ENCODE measurements around the gene DCST1.

GRCh38 chr1:155013632-155014031 is 20.0 kb upstream of the DCST1 start:
- TF ChIP-seq ZKSCAN1 (IDR thresholded peaks at IDR 0.05; ENCODE audit: low read length) (no peak), ZNF274 (CRISPR knock-in tag; IDR thresholded peaks at IDR 0.05) (no peak)
